ENCODE results near the gene LHFPL5. TPM values are rescaled to one million over a fixed set of nuclear protein-coding genes. Genes with fewer than 3 reads are reported as not detected.

LHFPL5 gene
- total RNA-seq, 1 experiment from 2014 or later = not detected

DNA sequence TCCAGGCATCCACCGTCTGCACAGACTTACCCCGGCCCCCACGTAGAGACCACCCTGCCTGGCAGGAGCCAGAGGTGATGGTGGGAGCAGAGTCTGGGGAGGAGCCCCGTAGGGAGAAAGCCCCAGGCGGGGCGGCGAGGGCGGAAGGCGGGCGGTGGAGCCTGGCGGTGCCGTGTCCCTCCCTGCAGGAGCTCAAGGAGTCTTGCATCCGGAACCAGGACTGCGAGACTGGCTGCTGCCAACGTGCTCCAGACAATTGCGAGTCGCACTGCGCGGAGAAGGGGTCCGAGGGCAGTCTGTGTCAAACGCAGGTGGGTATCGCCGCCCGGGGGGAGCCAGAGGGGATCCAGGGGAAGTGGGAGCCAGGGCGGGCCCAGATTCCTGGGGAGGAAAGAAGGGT, 18.3 kb upstream of the LHFPL5 start (continued):
- TF ChIP-seq, protein P1, sequence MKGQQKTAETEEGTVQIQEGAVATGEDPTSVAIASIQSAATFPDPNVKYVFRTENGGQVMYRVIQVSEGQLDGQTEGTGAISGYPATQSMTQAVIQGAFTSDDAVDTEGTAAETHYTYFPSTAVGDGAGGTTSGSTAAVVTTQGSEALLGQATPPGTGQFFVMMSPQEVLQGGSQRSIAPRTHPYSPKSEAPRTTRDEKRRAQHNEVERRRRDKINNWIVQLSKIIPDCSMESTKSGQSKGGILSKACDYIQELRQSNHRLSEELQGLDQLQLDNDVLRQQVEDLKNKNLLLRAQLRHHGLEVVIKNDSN (CRISPR knock-in tag; IDR thresholded peaks at IDR 0.05) = no peak
- TF ChIP-seq, protein P2, sequence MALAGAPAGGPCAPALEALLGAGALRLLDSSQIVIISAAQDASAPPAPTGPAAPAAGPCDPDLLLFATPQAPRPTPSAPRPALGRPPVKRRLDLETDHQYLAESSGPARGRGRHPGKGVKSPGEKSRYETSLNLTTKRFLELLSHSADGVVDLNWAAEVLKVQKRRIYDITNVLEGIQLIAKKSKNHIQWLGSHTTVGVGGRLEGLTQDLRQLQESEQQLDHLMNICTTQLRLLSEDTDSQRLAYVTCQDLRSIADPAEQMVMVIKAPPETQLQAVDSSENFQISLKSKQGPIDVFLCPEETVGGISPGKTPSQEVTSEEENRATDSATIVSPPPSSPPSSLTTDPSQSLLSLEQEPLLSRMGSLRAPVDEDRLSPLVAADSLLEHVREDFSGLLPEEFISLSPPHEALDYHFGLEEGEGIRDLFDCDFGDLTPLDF (CRISPR knock-in tag; IDR thresholded peaks at IDR 0.05) = no peak
- no peak for TF ChIP-seq NR2C2 (CRISPR knock-in tag; IDR thresholded peaks at IDR 0.05)

DNA sequence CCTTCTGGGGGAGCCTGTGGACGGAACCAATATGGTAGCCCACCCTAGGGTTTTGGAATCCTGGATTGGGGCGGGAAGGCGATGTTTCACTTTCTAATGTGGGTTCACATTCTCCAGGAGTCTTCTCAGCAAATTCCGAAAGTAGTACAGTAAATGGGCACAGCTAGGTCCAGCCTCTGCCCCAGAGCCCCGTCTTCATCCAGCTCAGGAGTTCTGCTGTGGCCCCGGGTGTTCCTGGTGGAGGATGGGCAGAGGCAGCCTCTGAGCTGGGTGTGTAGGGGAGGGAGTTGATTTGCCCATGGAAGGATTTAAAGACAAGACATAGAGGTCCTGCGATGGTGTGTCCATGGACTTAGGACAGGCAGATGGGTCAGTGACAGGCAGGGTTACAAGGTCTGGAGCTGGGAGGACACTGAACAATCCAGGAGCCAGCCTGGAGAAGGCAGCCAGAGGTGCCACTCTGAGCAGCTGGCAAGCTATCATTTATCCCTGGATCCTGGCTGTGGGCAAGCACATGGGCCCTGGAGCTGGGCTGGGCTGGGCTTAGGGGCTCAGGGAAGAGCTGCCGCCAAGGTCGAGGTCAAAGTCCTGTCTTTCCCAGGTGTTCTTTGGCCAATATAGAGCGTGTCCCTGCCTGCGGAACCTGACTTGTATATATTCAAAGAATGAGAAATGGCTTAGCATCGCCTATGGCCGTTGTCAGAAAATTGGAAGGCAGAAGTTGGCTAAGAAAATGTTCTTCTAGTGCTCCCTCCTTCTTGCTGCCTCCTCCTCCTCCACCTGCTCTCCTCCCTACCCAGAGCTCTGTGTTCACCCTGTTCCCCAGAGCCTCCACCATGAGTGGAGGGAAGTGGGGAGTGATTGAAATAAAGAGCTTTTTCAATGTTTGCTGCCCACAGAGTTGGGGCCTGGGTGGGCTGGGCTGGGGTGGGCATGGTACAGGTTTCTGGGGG, 17.6 kb upstream of the LHFPL5 start:
- Mint-ChIP-seq H3K27me3 (ENCODE audit: low read depth) (no peaks in the 10 kb centered on the region), H3K4me1 (peaks cover 13% of the 10 kb centered on the region), H3K9me3 (no peaks in the 10 kb centered on the region), H3K4me3 (no peak overlapping the region), H3K27ac (no peak overlapping the region), H3K36me3 (no peaks in the 10 kb centered on the region)
- DNase-seq (ENCODE audit: low spot score) (no peak), ATAC-seq (no peak)
- TF ChIP-seq, protein P3, sequence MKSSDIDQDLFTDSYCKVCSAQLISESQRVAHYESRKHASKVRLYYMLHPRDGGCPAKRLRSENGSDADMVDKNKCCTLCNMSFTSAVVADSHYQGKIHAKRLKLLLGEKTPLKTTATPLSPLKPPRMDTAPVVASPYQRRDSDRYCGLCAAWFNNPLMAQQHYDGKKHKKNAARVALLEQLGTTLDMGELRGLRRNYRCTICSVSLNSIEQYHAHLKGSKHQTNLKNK (CRISPR knock-in tag; IDR thresholded peaks at IDR 0.05) = no peak
- TF ChIP-seq NR3C1 (CRISPR knock-in tag; conservative IDR thresholded peaks at IDR 0.05; ENCODE audit: low read depth) = no peak
- TF ChIP-seq, protein P4, sequence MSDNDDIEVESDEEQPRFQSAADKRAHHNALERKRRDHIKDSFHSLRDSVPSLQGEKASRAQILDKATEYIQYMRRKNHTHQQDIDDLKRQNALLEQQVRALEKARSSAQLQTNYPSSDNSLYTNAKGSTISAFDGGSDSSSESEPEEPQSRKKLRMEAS (CRISPR knock-in tag; IDR thresholded peaks at IDR 0.05) = no peak
- TF ChIP-seq, protein P5, sequence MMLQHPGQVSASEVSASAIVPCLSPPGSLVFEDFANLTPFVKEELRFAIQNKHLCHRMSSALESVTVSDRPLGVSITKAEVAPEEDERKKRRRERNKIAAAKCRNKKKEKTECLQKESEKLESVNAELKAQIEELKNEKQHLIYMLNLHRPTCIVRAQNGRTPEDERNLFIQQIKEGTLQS (CRISPR knock-in tag; conservative IDR thresholded peaks at IDR 0.05) = no peak
- ChIA-PET CTCF (interaction anchor here (0.6 to 2.1 kb wide), 3 partner anchors 168 to 265 kb away, joined by 3 to 5 read pairs (median 4); no protein-coding TSS in a partner anchor), POLR2A (no interaction called here)

DNA sequence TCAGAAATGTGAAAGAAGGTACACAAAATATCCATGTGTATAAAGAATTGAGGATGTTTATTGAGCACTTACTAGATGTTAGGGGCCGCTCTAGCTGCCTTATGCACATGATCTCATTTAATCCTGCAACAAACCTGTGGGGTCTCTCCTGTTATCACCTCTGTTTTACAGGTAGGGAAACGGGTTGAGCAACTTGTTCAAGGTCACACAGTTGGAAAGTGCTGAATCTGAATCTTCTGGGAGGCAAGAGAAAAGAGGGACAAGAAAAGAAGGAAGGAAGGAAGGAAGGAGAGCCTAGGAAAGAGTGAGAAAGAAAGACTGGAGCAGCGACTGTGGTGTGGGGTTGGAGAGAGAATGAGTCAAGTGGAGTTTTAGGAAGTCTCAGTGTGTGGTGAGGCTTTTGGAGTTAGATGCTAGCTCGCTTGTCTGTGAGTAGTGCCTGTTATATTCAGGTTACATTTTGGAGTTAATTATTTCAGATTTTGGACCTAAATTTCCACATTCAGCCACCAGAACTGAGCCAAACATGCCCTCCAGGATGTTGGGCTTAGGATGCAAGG, 16.6 kb upstream of the LHFPL5 start:
- no peak for ATAC-seq
- ChIA-PET POLR2A (no interaction called here), CTCF (interaction anchor here (0.5 to 2.1 kb wide), 3 partner anchors 45 to 266 kb away, joined by 3 to 5 read pairs (median 4); no protein-coding TSS in a partner anchor)
- no peak for DNase-seq (ENCODE audit: low spot score)
- Mint-ChIP-seq H3K27me3 (ENCODE audit: low read depth) (no peaks in the 10 kb centered on the region; the same call in 1 of the 2 replicates), H3K4me3 (no peak overlapping the region), H3K27ac (no peak overlapping the region), H3K36me3 (no peaks in the 10 kb centered on the region), H3K4me1 (peaks cover 13% of the 10 kb centered on the region), H3K9me3 (no peaks in the 10 kb centered on the region)
- TF ChIP-seq, protein P6, sequence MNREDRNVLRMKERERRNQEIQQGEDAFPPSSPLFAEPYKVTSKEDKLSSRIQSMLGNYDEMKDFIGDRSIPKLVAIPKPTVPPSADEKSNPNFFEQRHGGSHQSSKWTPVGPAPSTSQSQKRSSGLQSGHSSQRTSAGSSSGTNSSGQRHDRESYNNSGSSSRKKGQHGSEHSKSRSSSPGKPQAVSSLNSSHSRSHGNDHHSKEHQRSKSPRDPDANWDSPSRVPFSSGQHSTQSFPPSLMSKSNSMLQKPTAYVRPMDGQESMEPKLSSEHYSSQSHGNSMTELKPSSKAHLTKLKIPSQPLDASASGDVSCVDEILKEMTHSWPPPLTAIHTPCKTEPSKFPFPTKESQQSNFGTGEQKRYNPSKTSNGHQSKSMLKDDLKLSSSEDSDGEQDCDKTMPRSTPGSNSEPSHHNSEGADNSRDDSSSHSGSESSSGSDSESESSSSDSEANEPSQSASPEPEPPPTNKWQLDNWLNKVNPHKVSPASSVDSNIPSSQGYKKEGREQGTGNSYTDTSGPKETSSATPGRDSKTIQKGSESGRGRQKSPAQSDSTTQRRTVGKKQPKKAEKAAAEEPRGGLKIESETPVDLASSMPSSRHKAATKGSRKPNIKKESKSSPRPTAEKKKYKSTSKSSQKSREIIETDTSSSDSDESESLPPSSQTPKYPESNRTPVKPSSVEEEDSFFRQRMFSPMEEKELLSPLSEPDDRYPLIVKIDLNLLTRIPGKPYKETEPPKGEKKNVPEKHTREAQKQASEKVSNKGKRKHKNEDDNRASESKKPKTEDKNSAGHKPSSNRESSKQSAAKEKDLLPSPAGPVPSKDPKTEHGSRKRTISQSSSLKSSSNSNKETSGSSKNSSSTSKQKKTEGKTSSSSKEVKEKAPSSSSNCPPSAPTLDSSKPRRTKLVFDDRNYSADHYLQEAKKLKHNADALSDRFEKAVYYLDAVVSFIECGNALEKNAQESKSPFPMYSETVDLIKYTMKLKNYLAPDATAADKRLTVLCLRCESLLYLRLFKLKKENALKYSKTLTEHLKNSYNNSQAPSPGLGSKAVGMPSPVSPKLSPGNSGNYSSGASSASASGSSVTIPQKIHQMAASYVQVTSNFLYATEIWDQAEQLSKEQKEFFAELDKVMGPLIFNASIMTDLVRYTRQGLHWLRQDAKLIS (CRISPR knock-in tag; IDR thresholded peaks at IDR 0.05; ENCODE audit: borderline replicate concordance) = no peak
- TF ChIP-seq GABPB1 (CRISPR knock-in tag; IDR thresholded peaks at IDR 0.05) (no peak), ZNF219 (CRISPR knock-in tag; IDR thresholded peaks at IDR 0.05; ENCODE audit: borderline replicate concordance) (no peak), SMAD3 (CRISPR knock-in tag; IDR thresholded peaks at IDR 0.05; ENCODE audit: borderline replicate concordance) (no peak), CREB1 (CRISPR knock-in tag; IDR thresholded peaks at IDR 0.05) (no peak), SP1 (CRISPR knock-in tag; conservative IDR thresholded peaks at IDR 0.05) (no peak), CREM (CRISPR knock-in tag; IDR thresholded peaks at IDR 0.05) (no peak), KAT7 (CRISPR knock-in tag; IDR thresholded peaks at IDR 0.05; ENCODE audit: borderline replicate concordance) (no peak), ZBTB21 (CRISPR knock-in tag; IDR thresholded peaks at IDR 0.05; ENCODE audit: borderline replicate concordance) (no peak), RELA (CRISPR knock-in tag; IDR thresholded peaks at IDR 0.05; ENCODE audit: borderline replicate concordance) (no peak)
- TF ChIP-seq, protein P7, sequence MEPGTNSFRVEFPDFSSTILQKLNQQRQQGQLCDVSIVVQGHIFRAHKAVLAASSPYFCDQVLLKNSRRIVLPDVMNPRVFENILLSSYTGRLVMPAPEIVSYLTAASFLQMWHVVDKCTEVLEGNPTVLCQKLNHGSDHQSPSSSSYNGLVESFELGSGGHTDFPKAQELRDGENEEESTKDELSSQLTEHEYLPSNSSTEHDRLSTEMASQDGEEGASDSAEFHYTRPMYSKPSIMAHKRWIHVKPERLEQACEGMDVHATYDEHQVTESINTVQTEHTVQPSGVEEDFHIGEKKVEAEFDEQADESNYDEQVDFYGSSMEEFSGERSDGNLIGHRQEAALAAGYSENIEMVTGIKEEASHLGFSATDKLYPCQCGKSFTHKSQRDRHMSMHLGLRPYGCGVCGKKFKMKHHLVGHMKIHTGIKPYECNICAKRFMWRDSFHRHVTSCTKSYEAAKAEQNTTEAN (CRISPR knock-in tag; IDR thresholded peaks at IDR 0.05) = no peak
- TF ChIP-seq, protein P8, sequence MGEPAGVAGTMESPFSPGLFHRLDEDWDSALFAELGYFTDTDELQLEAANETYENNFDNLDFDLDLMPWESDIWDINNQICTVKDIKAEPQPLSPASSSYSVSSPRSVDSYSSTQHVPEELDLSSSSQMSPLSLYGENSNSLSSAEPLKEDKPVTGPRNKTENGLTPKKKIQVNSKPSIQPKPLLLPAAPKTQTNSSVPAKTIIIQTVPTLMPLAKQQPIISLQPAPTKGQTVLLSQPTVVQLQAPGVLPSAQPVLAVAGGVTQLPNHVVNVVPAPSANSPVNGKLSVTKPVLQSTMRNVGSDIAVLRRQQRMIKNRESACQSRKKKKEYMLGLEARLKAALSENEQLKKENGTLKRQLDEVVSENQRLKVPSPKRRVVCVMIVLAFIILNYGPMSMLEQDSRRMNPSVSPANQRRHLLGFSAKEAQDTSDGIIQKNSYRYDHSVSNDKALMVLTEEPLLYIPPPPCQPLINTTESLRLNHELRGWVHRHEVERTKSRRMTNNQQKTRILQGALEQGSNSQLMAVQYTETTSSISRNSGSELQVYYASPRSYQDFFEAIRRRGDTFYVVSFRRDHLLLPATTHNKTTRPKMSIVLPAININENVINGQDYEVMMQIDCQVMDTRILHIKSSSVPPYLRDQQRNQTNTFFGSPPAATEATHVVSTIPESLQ (CRISPR knock-in tag; IDR thresholded peaks at IDR 0.05) = no peak
- TF ChIP-seq, protein P9, sequence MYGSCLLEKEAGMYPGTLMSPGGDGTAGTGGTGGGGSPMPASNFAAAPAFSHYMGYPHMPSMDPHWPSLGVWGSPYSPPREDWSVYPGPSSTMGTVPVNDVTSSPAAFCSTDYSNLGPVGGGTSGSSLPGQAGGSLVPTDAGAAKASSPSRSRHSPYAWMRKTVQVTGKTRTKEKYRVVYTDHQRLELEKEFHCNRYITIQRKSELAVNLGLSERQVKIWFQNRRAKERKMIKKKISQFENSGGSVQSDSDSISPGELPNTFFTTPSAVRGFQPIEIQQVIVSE (CRISPR knock-in tag; IDR thresholded peaks at IDR 0.05; ENCODE audit: borderline replicate concordance) = no peak
